ENCODE results near the gene RINT1. TPM values are rescaled to one million over a fixed set of nuclear protein-coding genes. Genes with fewer than 3 reads are reported as not detected.

RINT1 gene
- total and polyA plus RNA-seq, 2 of the 13 experiments (the other 11 are each of a cell fraction or from before 2014, with no cell fraction given): 14.7 to 19.3 TPM

DNA sequence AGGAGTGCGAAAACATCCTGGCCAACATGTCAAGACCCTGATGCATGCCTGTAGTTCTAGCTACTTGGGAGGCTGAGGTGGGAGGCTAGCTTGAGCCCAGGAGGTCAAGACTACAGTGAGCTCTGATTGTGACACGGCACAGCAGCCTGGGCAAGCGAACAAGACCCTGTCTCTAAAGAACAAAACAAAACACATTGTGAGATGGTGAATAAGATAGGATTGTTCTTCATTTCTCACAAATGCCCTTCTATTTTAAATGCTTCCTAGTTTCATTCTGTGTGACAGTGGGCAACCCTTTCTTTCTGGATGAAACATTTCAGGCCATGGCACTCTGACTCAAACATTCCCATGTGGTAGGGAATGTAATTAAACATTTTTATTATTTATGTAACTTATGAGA, 35.8 kb downstream of the RINT1 start (continued):
- TF ChIP-seq, protein P1, sequence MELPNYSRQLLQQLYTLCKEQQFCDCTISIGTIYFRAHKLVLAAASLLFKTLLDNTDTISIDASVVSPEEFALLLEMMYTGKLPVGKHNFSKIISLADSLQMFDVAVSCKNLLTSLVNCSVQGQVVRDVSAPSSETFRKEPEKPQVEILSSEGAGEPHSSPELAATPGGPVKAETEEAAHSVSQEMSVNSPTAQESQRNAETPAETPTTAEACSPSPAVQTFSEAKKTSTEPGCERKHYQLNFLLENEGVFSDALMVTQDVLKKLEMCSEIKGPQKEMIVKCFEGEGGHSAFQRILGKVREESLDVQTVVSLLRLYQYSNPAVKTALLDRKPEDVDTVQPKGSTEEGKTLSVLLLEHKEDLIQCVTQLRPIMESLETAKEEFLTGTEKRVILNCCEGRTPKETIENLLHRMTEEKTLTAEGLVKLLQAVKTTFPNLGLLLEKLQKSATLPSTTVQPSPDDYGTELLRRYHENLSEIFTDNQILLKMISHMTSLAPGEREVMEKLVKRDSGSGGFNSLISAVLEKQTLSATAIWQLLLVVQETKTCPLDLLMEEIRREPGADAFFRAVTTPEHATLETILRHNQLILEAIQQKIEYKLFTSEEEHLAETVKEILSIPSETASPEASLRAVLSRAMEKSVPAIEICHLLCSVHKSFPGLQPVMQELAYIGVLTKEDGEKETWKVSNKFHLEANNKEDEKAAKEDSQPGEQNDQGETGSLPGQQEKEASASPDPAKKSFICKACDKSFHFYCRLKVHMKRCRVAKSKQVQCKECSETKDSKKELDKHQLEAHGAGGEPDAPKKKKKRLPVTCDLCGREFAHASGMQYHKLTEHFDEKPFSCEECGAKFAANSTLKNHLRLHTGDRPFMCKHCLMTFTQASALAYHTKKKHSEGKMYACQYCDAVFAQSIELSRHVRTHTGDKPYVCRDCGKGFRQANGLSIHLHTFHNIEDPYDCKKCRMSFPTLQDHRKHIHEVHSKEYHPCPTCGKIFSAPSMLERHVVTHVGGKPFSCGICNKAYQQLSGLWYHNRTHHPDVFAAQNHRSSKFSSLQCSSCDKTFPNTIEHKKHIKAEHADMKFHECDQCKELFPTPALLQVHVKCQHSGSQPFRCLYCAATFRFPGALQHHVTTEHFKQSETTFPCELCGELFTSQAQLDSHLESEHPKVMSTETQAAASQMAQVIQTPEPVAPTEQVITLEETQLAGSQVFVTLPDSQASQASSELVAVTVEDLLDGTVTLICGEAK (IDR thresholded peaks at IDR 0.05): no peak
- TF ChIP-seq, protein P1 (CRISPR knock-in tag; IDR thresholded peaks at IDR 0.05): no peak
- TF ChIP-seq ZFY (CRISPR knock-in tag; IDR thresholded peaks at IDR 0.05) (no peak), MED13 (CRISPR knock-in tag; IDR thresholded peaks at IDR 0.05) (no peak), ZMAT3 (CRISPR knock-in tag; conservative IDR thresholded peaks at IDR 0.05) (no peak)

DNA sequence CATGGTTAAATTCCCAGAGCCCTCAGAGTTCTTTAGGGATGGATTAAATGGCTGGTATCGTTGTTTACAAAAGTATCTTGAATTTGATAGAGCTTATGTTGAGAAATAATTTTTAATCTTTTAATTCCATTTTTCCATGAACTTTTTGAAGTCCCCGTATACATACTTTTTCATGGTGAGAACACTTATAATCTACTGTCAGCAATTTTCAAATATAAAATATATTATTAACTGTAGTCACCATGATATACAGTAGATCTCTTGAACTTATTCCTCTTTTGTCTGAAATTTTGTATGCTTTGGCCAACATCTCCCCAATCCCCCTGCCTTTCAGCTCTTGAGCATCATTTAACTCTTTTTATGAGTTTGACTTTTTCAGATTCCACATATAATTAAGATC, 39.9 kb downstream of the RINT1 start:
- H3K36me3 ChIP-seq (replicated peaks in 1 of 2; ENCODE audit: control insufficient read depth in 1 of 2, insufficient read depth in 2 of 2, low read length in 2 of 2): peaks cover 2 to 5% of the 10 kb centered on the region in 2 experiments; a peak in 2 of 5 replicates
- H3K9ac ChIP-seq (ENCODE audit: insufficient read depth, low read depth, low read length): no peak overlapping the region
- no peak overlapping the region for H3K4me2 ChIP-seq (ENCODE audit: low read depth, low read length)
- H3K9me3 ChIP-seq (ENCODE audit: low read length): no peaks in the 10 kb centered on the region
- no TSS peak for BruUV-seq (replicated peaks)
- H3K4me1 ChIP-seq (ENCODE audit: insufficient read depth, low read length): no peaks in the 10 kb centered on the region
- no peak overlapping the region for H3K4me3 ChIP-seq (replicated peaks in 1 of 3; ENCODE audit: insufficient read depth in 1 of 3, low read depth in 2 of 3, low read length in 3 of 3)
- intact Hi-C loops (cut with micrococcal nuclease; ENCODE audit: unreplicated experiment): no loop called here
- 100% methylated on average over 2 of the region's 2 CpGs for WGBS (ENCODE audit: low lambda C conversion rate)
- POLR2A ChIA-PET: no interaction called here
- CTCF ChIA-PET (ENCODE audit: low intra/inter-chr PET ratio, low total read pairs): no interaction called here
- H4K20me1 ChIP-seq (ENCODE audit: insufficient read depth, low read length): no peaks in the 10 kb centered on the region
- in situ Hi-C loops (cut with HindIII; ENCODE audit: extremely low pct_ligation_motif_present, low pct_unique_long_range_greater_than_20kb): no loop called here
- no peak for TF ChIP-seq NAIF1 (CRISPR knock-in tag; IDR thresholded peaks at IDR 0.05; ENCODE audit: borderline replicate concordance)
- TF ChIP-seq MAFK (conservative IDR thresholded peaks at IDR 0.05 in 1 of 2, IDR thresholded peaks at IDR 0.05 in 1 of 2; ENCODE audit: low read length in 2 of 2): peak in 1 of 2 experiments; percentile 26; a peak in 1 of 4 replicates
- ATAC-seq: no peak
- H3K27ac ChIP-seq (ENCODE audit: extremely low read length, insufficient read depth, low read length): no peak overlapping the region
- FAIRE-seq: no peak
- no peak for DNase-seq (ENCODE audit: low spot score)
- H3K79me2 ChIP-seq (ENCODE audit: insufficient read depth, low read length): no peaks in the 10 kb centered on the region
- no peaks in the 10 kb centered on the region for H3K27me3 ChIP-seq (ENCODE audit: control insufficient read depth in 1 of 2, insufficient read depth in 2 of 2, low read length in 2 of 2)
- no peak overlapping the region for H2AFZ ChIP-seq (ENCODE audit: low read length)
